ENCODE results near the gene ADCYAP1R1.

- no peak for TF ChIP-seq CTCF (conservative IDR thresholded peaks at IDR 0.05 in 1 of 2, IDR thresholded peaks at IDR 0.05 in 1 of 2; ENCODE audit: extremely low read depth in 1 of 2, insufficient read depth in 1 of 2, low read depth in 1 of 2, low read length in 2 of 2)
- no peak for TF ChIP-seq EZH2 (IDR thresholded peaks at IDR 0.05; ENCODE audit: borderline replicate concordance, low read length)
Observed at GRCh38 chr7:31028417-31028992, 23.6 kb upstream of the ADCYAP1R1 start.

Data from mammary epithelial cell (primary cell).